Stimulated activated naive CD8-positive, alpha-beta T cell treated with anti-CD3 and anti-CD28 coated beads, Interleukin-15, Interleukin-2, amounts not matched to agents 100 ng/mL and 50 ng/mL, for 24 hours (primary cell): ENCODE measurements around the gene TCERG1L.
A peak's percentile ranks its signal among the peaks of the same experiment; 100 is the strongest.
"Not testable (repeated sequence)": the region's sequence is repeated elsewhere in the genome, so short reads cannot be mapped to it uniquely, and the experiment has no call there.

Source experiments
- H3K27ac Mint-ChIP-seq: one replicate; pipeline ENCODE4 v1.8.0; 2021; ENCODE audit warnings: mild to moderate bottlenecking, mixed read lengths
- H3K27me3 Mint-ChIP-seq: one replicate; pipeline ENCODE4 v1.8.0; 2021; ENCODE audit warnings: mixed read lengths
- H3K36me3 Mint-ChIP-seq: one replicate; pipeline ENCODE4 v1.8.0; 2021; ENCODE audit warnings: low read depth, mixed read lengths
- H3K4me1 Mint-ChIP-seq: one replicate; pipeline ENCODE4 v1.8.0; 2021; ENCODE audit warnings: low read depth, mixed read lengths
- H3K4me3 Mint-ChIP-seq: one replicate; pipeline ENCODE4 v1.8.0; 2021; ENCODE audit warnings: mild to moderate bottlenecking, mixed read lengths
- H3K9me3 Mint-ChIP-seq: one replicate; pipeline ENCODE4 v1.8.0; 2021; ENCODE audit warnings: mixed read lengths

TCERG1L gene

DNA sequence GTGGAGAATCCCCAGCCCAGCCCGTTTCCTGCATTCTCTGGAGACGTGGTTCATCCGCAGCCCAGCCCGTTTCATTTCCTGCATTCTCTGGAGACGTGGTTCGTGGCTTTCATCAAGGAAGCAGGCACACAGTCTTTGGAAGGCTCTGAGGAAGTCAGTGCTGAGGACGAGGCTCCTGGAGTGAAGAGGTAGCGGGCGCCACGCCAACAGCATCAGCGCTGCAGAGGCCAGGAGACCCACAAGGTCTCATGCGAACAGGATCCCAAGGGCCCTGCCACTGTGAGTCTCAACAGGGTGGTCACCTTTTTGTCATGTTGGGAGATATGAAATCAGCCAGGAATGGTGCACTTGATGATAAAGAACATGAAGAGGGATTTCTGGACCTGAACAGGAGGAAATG is 12.4 kb upstream of the TCERG1L start:
- Mint-ChIP-seq H3K27me3 (peaks cover 19% of the 10 kb centered on the region), H3K4me3 (no peak overlapping the region), H3K4me1 (no peaks in the 10 kb centered on the region), H3K36me3 (no peaks in the 10 kb centered on the region), H3K27ac (no peak overlapping the region), H3K9me3 (peaks cover 8% of the 10 kb centered on the region)

GRCh38 chr10:131323025-131323424 is 11.5 kb upstream of the TCERG1L start:
- H3K4me1 Mint-ChIP-seq = no peaks in the 10 kb centered on the region
- no peak overlapping the region for H3K4me3 Mint-ChIP-seq
- H3K27me3 Mint-ChIP-seq = peaks cover 21% of the 10 kb centered on the region
- H3K27ac Mint-ChIP-seq = no peak overlapping the region
- no peaks in the 10 kb centered on the region for H3K9me3 Mint-ChIP-seq
- no peaks in the 10 kb centered on the region for H3K36me3 Mint-ChIP-seq

GRCh38 chr10:131322575-131322974 is 11.1 kb upstream of the TCERG1L start:
- not testable (repeated sequence) for H3K4me3 Mint-ChIP-seq, H3K4me1 Mint-ChIP-seq, H3K36me3 Mint-ChIP-seq, H3K9me3 Mint-ChIP-seq, H3K27ac Mint-ChIP-seq
- peaks cover 21% of the 10 kb centered on the region for H3K27me3 Mint-ChIP-seq

GRCh38 chr10:131320860-131321604 is 9.5 kb upstream of the TCERG1L start:
- Mint-ChIP-seq H3K27ac (no peak overlapping the region), H3K4me1 (no peaks in the 10 kb centered on the region), H3K9me3 (no peaks in the 10 kb centered on the region), H3K4me3 (no peak overlapping the region), H3K36me3 (no peaks in the 10 kb centered on the region), H3K27me3 (peaks cover 25% of the 10 kb centered on the region)

DNA sequence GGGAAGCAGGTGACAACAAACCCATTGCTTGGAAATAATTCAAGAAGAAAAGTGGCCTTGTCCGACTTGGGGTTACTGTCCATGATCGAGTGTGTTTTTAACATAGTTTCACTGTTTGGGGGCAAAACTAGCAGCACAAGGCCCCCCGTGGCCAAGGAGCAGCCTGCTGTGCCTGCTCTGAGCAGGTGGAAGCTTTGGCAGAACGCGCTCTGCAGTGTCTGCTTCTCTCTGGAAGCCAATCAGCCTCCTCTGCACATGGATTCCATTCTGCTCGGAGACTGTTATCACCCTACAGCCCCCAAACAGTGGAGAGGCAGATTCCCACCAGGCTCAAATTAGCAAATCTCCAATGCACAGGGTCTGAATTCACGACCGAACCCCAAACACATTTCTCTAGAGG is 7.3 kb upstream of the TCERG1L start:
- H3K27ac Mint-ChIP-seq = no peak overlapping the region
- H3K9me3 Mint-ChIP-seq = no peaks in the 10 kb centered on the region
- no peaks in the 10 kb centered on the region for H3K36me3 Mint-ChIP-seq
- peaks cover 39% of the 10 kb centered on the region for H3K27me3 Mint-ChIP-seq
- H3K4me3 Mint-ChIP-seq = no peak overlapping the region
- no peaks in the 10 kb centered on the region for H3K4me1 Mint-ChIP-seq

- Mint-ChIP-seq H3K27ac (no peak overlapping the region), H3K9me3 (no peaks in the 10 kb centered on the region), H3K4me1 (no peaks in the 10 kb centered on the region), H3K27me3 (peaks cover 40% of the 10 kb centered on the region), H3K36me3 (no peaks in the 10 kb centered on the region), H3K4me3 (no peak overlapping the region)
These were observed 6.8 kb upstream of the TCERG1L start for GRCh38 chr10:131318291-131318690.

- Mint-ChIP-seq H3K4me3 (no peak overlapping the region), H3K9me3 (no peaks in the 10 kb centered on the region), H3K27ac (no peak overlapping the region), H3K36me3 (no peaks in the 10 kb centered on the region), H3K4me1 (no peaks in the 10 kb centered on the region), H3K27me3 (peaks cover 40% of the 10 kb centered on the region)
These were observed 5.0 kb upstream of the TCERG1L start for GRCh38 chr10:131316321-131317075.

DNA sequence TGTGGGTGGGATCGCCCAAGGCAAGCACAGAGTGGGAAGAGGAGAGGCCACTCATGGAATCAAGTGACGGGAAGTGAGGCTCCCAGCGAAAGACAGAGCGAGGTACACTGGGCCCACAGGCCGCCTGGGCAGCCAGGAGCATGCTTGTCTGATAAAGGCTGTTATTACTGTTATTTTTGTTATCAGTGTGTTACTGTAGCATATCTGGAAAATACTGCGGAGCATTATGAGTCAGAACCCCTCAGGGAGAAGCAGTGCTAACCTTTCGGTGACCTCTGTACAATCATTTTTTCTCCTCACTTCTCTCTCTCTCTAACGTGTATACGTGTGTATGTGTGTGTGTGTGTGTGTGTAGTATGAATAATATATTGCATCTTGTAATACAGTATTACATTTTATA is 3.8 kb upstream of the TCERG1L start:
- H3K4me3 Mint-ChIP-seq = no peak overlapping the region
- peaks cover 40% of the 10 kb centered on the region for H3K27me3 Mint-ChIP-seq
- no peaks in the 10 kb centered on the region for H3K9me3 Mint-ChIP-seq
- H3K4me1 Mint-ChIP-seq = peaks cover 3% of the 10 kb centered on the region
- no peak overlapping the region for H3K27ac Mint-ChIP-seq
- no peaks in the 10 kb centered on the region for H3K36me3 Mint-ChIP-seq

DNA sequence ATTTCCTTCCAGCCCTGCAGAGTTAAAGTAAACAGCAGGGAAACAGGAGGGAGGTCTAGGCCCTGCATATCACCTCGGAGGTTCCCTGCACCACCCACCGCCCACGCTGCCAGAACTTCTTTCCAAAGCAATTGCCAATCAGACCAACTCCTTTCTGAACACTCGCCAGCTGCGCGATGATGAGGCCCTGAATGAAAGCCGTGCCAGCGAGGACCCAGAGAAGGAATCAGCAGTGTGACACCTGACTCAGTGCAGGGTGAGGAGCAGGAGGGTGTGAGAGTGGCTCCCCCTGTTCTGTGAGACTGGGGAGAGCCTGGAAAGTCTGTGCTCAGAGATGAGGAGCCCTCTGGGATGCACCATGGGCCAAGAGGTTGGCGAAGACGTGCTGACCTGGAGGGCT is 3.3 kb upstream of the TCERG1L start:
- Mint-ChIP-seq H3K27me3 (peaks cover 45% of the 10 kb centered on the region), H3K36me3 (no peaks in the 10 kb centered on the region), H3K27ac (no peak overlapping the region), H3K9me3 (no peaks in the 10 kb centered on the region), H3K4me1 (peaks cover 3% of the 10 kb centered on the region), H3K4me3 (no peak overlapping the region)

- no peak overlapping the region for H3K27ac Mint-ChIP-seq
These were observed 2.6 kb upstream of the TCERG1L start for GRCh38 chr10:131314148-131314547.

GRCh38 chr10:131313377-131313776 is 1.9 kb upstream of the TCERG1L start:
- H3K4me1 Mint-ChIP-seq = peaks cover 3% of the 10 kb centered on the region
- H3K27me3 Mint-ChIP-seq = peaks cover 54% of the 10 kb centered on the region
- no peaks in the 10 kb centered on the region for H3K36me3 Mint-ChIP-seq
- no peaks in the 10 kb centered on the region for H3K9me3 Mint-ChIP-seq
- H3K4me3 Mint-ChIP-seq = no peak overlapping the region
- H3K27ac Mint-ChIP-seq = no peak overlapping the region

More at GRCh38 chr10:131314148-131314547, 2.6 kb upstream of the TCERG1L start:
- Mint-ChIP-seq H3K27me3 (peaks cover 49% of the 10 kb centered on the region), H3K9me3 (no peaks in the 10 kb centered on the region), H3K36me3 (no peaks in the 10 kb centered on the region), H3K4me1 (peaks cover 3% of the 10 kb centered on the region), H3K4me3 (no peak overlapping the region)

DNA sequence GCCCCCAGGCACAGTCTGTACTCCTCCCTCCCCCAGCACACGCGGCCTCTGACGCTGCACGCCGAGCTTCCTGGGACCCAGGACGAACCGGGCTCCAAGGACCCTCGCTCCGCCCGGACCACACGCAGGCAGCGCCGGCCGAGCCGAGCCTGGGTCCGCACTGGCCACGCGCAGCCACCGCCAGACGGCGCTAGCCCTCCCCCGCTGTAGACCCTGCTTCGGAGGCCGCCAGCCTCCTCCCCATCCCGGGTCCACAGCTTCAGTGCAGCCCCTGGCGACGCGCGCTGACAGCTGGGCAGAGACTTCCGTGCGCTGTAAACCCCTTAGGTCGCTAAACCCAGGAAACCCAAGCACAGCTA is 936 bp upstream of the TCERG1L start:
- Mint-ChIP-seq H3K4me3 (no peak overlapping the region), H3K27me3 (peaks cover 60% of the 10 kb centered on the region), H3K36me3 (no peaks in the 10 kb centered on the region), H3K27ac (no peak overlapping the region), H3K4me1 (peaks cover 3% of the 10 kb centered on the region), H3K9me3 (no peaks in the 10 kb centered on the region)

GRCh38 chr10:131311402-131311660 is 190 bp downstream of the TCERG1L start:
- Mint-ChIP-seq H3K9me3 (no peaks in the 10 kb centered on the region), H3K36me3 (no peaks in the 10 kb centered on the region), H3K27me3 (peaks cover 56% of the 10 kb centered on the region), H3K4me1 (peaks cover 3% of the 10 kb centered on the region), H3K4me3 (no peak overlapping the region), H3K27ac (no peak overlapping the region)

- Mint-ChIP-seq H3K27ac (no peak overlapping the region), H3K4me1 (peaks cover 3% of the 10 kb centered on the region), H3K27me3 (peaks cover 56% of the 10 kb centered on the region), H3K36me3 (no peaks in the 10 kb centered on the region), H3K9me3 (no peaks in the 10 kb centered on the region), H3K4me3 (peak overlapping the region; percentile 4)
These were observed 745 bp downstream of the TCERG1L start for GRCh38 chr10:131310551-131311401.

DNA sequence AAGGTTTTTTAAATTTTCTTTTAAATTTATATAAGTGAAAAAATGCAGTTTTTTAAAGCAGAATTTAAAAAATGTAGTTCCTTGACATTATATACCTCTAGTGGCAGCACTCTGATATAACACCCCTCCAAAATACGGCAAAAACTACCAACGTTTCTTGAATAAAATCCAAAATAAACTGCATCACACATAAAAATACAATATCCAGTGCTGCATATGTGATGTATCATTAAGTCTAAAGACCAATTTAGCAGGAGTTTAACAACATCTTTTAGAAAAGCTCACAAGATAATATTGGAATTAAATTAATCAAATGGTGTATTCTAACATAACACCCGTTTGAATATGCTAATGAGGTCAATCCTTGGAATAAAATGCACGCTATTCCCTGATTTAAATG is 1.4 kb downstream of the TCERG1L start:
- H3K36me3 Mint-ChIP-seq = no peaks in the 10 kb centered on the region
- H3K4me1 Mint-ChIP-seq = peaks cover 3% of the 10 kb centered on the region
- H3K27me3 Mint-ChIP-seq = peaks cover 54% of the 10 kb centered on the region
- H3K27ac Mint-ChIP-seq = no peak overlapping the region
- no peaks in the 10 kb centered on the region for H3K9me3 Mint-ChIP-seq
- H3K4me3 Mint-ChIP-seq = peak overlapping the region; percentile 4
